Right cardiac atrium (tissue), 5 donors: ENCODE measurements around the gene PILRA. TPM values are rescaled to one million over a fixed set of nuclear protein-coding genes. Genes with fewer than 3 reads are reported as not detected.
A peak's percentile ranks its signal among the peaks of the same experiment; 100 is the strongest.

Source experiments
- ATAC-seq, 2 donors: fragments of 200-7000 bp; cut with Tn5 transposase; one replicate each; pipeline versions ENCODE4 v1.8.0 to v1.9.1; 2020; ENCODE audit warnings: moderate library complexity in 2 of 2, mild to moderate bottlenecking in 1 of 2
- DNase-seq, 3 donors: peaks; one replicate each; pipeline ENCODE4 v3.0.0-alpha.2; 2020
- H3K27ac ChIP-seq: one replicate; pipeline ENCODE4 v1.5.1; 2013; ENCODE audit warnings: mild to moderate bottlenecking, low read length, control low read depth, moderate library complexity
- H3K27me3 ChIP-seq: one replicate; pipeline ENCODE4 v1.6.1; 2013; ENCODE audit not compliant: control insufficient read depth, insufficient read depth
- H3K4me1 ChIP-seq: one replicate; pipeline ENCODE4 v1.6.1; 2013; ENCODE audit warnings: low read length; ENCODE audit not compliant: control insufficient read depth, insufficient read depth
- H3K4me3 ChIP-seq: one replicate; pipeline ENCODE4 v1.5.1; 2013; ENCODE audit warnings: low read length, control low read depth
- H3K9me3 ChIP-seq: one replicate; pipeline ENCODE4 v1.6.1; 2013; ENCODE audit warnings: low read length; ENCODE audit not compliant: control insufficient read depth
- WGBS: extraction: QIAGEN DNeasy Blood & Tissue Kit; methylation state at CpG from one replicate; pipeline ENCODE4 v1.1.7; 2013; 5-methylcytosine and 5-hydroxymethylcytosine counted together
- intact Hi-C, 4 donors: fragments of 100-400 bp; cut with DNase I; formaldehyde crosslinking; loops; one replicate each; pipeline versions ENCODE4 v1.11.0 to v1.14.0; 2022 to 2023
- polyA plus RNA-seq: library from polyadenylated mRNA; stranded (reverse); fragments of 200-250 nt; gene quantifications from one replicate; pipeline ENCODE4 v1.2.3, GENCODE V29; 2013
- total RNA-seq, 4 donors: library from RNA; stranded (reverse); fragmentation: NEBNext Ultra II Directional; extraction: Animal tissue kit (Norgen Biotek cat#: 25700); gene quantifications; one replicate each; pipeline ENCODE4 v1.2.1, GENCODE V29; 2021
- donor health status: healthy with polysubstance abuse.
- donor health status: DM: no; HTN: yes; CAD: no.
- donor health status: DM: no; HTN: no; CAD: no.
- donor health status: DM: no; HTN: yes; CAD: no; lungs with severe emphysema.
- donor health status: DM: yes; HTN: yes; CAD: no.

PILRA gene
- total and polyA plus RNA-seq, 5 donors: 2.3 to 5.3 (median 4.8) TPM

DNA sequence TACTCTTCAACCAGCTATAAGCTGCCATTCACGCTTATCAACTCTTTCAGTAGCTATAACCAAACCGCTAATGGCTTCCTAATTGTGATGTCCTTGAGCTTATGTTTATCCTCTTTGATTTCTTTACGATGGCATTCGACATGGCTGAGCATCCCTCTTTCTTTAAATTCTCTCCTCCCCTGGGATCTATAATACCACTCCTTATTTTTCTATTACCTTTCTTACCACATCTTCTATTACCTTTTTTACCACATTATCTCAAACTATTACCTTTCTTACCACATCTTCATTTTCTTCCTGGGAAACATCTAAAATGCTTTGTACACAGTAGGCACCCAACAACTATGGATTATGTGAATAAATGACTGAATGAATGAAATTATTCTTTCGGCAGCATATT lies 42.2 kb downstream of the PILRA start:
- WGBS: 92% methylated on average over 5 of the region's 5 CpGs
- Histone ChIP-seq H3K27ac (no peak overlapping the region), H3K9me3 (no peaks in the 10 kb centered on the region), H3K27me3 (no peaks in the 10 kb centered on the region), H3K4me3 (no peak overlapping the region), H3K4me1 (no peaks in the 10 kb centered on the region)
- DNase-seq (no peak), ATAC-seq (no peak)
- intact Hi-C loops: no loop called here

DNA sequence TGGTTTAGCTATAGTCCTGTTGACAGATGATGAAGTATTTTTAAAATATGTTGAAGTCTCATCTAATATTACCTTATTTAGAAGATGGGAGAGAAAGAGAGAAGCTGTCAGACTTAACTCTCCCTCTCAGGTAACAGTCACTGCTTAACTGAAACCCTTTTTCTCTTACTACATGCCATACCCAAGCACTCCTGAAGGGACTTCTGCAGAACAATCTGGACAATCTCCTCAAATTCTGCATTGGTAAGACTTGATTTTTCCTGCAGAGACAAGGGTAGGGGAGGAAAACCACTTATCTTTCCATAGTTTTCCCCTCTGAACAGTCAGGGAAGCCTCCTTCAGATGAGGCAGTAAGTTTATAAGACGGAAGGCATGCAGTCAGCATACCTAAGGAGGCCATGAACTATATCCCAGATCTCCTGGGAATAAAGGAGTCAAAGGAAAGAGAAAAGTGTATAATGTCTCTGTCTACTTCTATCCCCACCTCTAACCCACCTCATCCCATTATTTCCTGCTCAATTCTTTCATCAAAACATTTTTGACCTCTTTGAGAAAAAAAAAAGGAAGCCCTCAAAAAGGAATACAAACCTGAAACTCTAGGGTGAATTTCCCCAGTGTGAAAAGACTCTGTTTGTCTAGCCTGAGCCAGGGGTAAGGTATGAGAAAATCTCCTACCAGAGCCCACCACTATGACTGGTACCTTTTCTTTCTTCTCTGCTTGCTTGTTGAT lies 45.8 kb downstream of the PILRA start:
- DNase-seq (no peak), ATAC-seq (no peak)
- intact Hi-C loops: no loop called here
- Histone ChIP-seq H3K27ac (no peak overlapping the region), H3K4me3 (no peak overlapping the region), H3K4me1 (no peaks in the 10 kb centered on the region), H3K9me3 (no peaks in the 10 kb centered on the region), H3K27me3 (no peaks in the 10 kb centered on the region)
- 93% methylated on average over 1 of the region's 1 CpG for WGBS

DNA sequence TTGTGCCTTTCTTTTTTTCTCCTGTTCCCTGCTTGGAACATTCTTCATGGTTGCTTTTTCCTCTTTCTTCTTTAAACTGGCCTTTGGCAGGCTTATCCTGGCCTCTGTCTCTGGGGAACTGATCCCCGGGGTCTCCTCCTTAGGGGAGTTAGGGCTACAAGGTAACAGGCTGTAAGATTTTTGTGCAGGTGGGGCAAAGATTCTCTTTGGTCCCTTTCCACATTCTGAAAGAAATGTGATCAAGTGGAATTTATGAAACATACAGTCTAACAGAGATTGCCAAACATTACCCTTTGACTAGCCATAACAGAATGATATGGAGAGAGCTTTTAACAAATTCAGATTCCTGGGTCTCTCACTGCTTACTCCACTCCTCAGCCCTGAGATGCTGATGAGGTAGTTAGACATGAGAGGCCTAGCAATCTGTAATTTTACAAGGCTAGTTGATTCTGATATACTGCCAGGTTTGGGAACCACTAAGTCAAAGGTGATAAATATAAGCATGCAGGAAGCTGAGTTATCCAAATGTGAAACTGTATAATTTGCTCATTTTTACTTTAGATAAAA lies 46.5 kb downstream of the PILRA start:
- Histone ChIP-seq H3K27ac (no peak overlapping the region), H3K27me3 (no peaks in the 10 kb centered on the region), H3K4me3 (no peak overlapping the region), H3K4me1 (no peaks in the 10 kb centered on the region), H3K9me3 (no peaks in the 10 kb centered on the region)
- ATAC-seq (no peak), DNase-seq (no peak)
- intact Hi-C loops: no loop called here
- WGBS: 55% methylated on average over 1 of the region's 1 CpG

DNA sequence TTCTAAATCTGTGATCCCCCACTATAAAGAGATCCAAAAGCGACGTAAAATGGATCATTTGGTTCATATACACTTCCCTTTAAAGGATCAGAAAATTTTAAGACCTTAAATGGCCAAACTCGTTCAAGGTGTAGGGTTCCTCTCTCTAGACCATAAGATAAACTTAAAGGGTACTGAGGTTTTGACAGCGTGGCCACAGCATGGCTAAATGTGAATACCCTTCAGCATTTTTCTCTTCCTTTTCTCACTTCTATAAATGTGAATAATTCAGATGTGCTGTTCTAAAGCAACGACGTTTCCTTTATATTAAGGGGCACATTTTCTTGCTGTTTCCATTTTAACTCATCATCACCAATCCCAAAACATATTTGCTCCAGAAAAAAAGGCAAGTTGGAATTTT lies 50.0 kb downstream of the PILRA start:
- ATAC-seq (no peak), DNase-seq (no peak)
- whole genome bisulfite sequencing: 92% methylated on average over 6 of the region's 6 CpGs
- no peak overlapping the region for H3K27ac ChIP-seq
- no peaks in the 10 kb centered on the region for H3K9me3 ChIP-seq
- intact Hi-C loops: no loop called here
- no peaks in the 10 kb centered on the region for H3K27me3 ChIP-seq
- no peaks in the 10 kb centered on the region for H3K4me1 ChIP-seq
- no peak overlapping the region for H3K4me3 ChIP-seq

DNA sequence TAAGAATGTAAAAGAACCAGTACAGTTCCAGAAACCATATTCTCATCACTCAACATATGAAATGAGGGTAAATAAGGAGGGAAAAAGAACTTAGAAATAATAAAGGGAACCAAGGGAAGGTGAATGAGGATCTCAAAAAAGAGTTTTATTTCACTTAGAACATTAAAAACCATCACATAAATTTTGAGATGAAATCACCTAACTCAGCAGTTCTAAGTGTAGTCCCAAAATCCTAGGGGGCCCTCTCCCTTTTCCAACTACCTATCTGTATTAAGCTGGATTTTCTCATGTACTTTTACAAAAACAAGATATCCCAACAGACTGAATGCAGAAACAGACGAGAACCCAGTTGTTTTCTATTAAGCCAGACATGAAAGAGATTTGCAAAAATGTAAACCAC lies 52.1 kb downstream of the PILRA start:
- 70% methylated on average over 1 of the region's 1 CpG for WGBS
- no peak overlapping the region for H3K27ac ChIP-seq
- ATAC-seq (no peak), DNase-seq (no peak)
- no peak overlapping the region for H3K4me3 ChIP-seq
- H3K27me3 ChIP-seq: no peaks in the 10 kb centered on the region
- intact Hi-C loops: no loop called here
- no peaks in the 10 kb centered on the region for H3K4me1 ChIP-seq
- no peaks in the 10 kb centered on the region for H3K9me3 ChIP-seq

DNA sequence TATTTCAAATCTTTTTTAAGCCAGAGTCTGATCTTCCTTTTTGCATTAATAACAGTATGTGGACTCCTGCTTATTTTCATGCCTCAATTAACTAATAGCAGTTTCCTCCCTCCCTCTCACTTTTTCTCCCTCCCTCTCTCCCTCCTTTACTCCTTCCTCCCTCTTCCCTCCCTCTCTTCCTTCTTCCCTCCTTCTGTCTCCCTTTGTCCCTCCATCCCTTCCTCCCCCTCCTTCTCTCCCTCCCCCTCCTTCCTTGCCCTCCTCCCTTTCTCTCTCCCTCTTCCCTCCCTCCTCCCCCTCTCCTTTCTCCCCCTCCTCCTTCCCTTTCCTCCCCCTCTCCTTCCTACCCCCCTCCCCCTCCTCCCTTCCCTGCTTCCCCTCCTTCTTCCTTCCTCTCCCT lies 53.2 kb downstream of the PILRA start:
- Histone ChIP-seq H3K27me3 (no peaks in the 10 kb centered on the region), H3K27ac (no peak overlapping the region), H3K4me3 (no peak overlapping the region), H3K9me3 (no peaks in the 10 kb centered on the region), H3K4me1 (peaks cover 7% of the 10 kb centered on the region)
- intact Hi-C loops: no loop called here
- no peak for DNase-seq
- ATAC-seq: no peak

DNA sequence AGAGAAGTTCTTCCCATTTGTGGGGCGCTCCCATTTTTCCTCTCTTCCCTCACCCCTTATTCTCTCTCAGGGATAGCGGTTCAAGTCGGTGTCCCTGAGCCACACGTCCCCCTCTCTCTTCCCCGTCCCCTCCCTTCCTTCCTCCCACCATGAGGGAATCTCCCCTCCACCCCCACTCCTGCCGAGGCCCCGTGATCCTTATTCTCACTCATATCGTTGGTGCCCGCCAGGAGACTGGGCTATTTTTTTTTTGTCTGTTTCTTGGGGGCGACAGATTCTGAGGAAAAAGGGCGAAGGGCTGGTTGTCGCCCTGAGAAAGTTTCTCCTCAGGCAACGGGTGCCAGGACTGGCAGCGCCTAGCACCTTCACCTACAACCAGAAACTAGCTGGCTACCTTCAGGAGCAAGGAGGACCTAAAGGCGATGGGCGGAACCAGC lies 54.5 kb downstream of the PILRA start:
- intact Hi-C loops: no loop called here
- no peak for DNase-seq
- Histone ChIP-seq H3K4me3 (peak overlapping the region; percentile 1), H3K9me3 (no peaks in the 10 kb centered on the region), H3K27ac (no peak overlapping the region), H3K27me3 (no peaks in the 10 kb centered on the region), H3K4me1 (peaks cover 7% of the 10 kb centered on the region)
- ATAC-seq: no peak
- WGBS: 44% methylated on average over 16 of the region's 16 CpGs

DNA sequence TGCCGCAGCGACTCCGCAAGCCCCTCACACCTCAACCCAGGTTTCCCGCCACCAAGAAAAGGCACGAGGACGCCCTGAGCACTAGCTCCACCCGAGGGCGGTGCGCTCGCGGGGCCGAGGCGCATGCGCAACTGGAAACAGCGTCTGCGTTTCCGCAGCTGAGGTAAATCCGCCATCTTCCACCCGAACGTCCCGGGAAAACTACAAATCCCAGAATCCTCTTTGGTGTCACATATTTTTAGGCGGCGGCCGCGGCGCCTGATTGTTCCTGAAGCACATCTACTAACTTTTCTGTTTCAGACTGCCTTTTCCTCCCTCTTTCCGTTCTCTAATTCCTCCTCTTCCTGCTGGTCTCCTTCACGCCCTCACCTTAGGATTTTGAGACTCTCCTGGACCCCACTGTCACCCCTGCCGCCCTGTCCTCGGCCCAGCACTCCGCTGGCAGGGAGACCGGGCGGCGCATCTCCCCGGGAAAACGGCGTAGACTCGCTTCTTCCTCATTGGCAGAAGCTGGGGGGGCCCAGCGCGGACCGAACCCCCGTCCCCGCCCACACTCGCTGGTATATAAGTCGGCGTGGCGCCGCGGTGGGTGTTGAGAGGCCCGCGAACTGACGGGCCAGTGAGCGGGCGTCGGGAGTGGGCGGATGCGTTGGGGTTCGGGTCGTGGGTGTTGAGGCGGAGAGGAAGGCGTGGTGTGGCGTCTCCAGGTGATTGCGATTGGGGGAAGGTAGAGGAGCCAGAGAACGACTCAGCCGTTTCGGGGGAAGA lies 55.1 kb downstream of the PILRA start, which contains the start of gene ZCWPW1:
ZCWPW1 (minus strand) TSS at position 505 of the 768 bp plus-strand sequence. CDS start 8,054 bp downstream, outside the sequence.
- no peaks in the 10 kb centered on the region for H3K27me3 ChIP-seq
- no peaks in the 10 kb centered on the region for H3K9me3 ChIP-seq
- intact Hi-C loops: no loop called here
- peak within 1 kb of the TSS; percentile 99 for H3K27ac ChIP-seq
- peak; percentile 97 to 99 (median 99) for DNase-seq
- under 1% methylated on average over 66 of the region's 66 CpGs for WGBS
- peak; percentile 80 to 82 for ATAC-seq
- peak within 1 kb of the TSS; percentile 85 for H3K4me3 ChIP-seq
- peaks cover 7% of the 10 kb centered on the region for H3K4me1 ChIP-seq

DNA sequence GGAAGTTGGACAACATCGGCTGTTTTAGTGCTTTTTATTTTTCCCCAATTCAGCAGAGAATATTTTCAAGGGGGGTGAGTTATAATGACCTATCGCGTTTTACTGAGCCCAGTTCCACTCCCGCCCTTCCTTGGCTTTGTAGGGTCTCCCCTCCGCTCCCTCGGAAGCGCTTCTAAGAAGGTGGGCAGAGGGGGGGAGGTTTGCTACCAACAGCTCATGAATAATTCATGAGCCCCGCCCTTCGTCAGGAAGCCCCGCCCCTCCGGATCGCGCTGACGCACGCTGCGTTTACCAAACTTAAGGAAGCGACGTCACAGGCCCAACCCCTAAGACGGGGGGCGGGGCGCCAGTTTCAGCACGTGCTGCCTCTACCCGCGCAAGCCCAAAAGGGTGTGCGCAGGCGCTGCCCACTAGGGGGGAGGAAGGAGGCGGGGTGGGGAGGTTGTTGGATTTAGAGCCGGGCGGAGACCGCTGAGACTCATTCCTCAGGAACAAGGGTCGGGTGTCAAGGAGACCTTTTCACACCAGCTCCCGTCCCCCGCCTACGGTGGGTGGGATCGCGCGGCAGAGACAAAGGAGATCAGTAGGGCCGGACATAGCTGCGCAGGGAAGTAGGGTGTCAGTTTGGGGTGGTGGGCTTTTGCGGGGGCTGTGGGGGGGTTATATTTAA lies 55.8 kb downstream of the PILRA start:
- Histone ChIP-seq H3K4me3 (peak overlapping the region; percentile 85), H3K27me3 (no peaks in the 10 kb centered on the region), H3K27ac (peak overlapping the region; percentile 99), H3K4me1 (peaks cover 7% of the 10 kb centered on the region), H3K9me3 (no peaks in the 10 kb centered on the region)
- under 1% methylated on average over 40 of the region's 40 CpGs for WGBS
- ATAC-seq (peak; percentile 83 to 87), DNase-seq (peak; percentile 100)
- intact Hi-C loops: no loop called here

DNA sequence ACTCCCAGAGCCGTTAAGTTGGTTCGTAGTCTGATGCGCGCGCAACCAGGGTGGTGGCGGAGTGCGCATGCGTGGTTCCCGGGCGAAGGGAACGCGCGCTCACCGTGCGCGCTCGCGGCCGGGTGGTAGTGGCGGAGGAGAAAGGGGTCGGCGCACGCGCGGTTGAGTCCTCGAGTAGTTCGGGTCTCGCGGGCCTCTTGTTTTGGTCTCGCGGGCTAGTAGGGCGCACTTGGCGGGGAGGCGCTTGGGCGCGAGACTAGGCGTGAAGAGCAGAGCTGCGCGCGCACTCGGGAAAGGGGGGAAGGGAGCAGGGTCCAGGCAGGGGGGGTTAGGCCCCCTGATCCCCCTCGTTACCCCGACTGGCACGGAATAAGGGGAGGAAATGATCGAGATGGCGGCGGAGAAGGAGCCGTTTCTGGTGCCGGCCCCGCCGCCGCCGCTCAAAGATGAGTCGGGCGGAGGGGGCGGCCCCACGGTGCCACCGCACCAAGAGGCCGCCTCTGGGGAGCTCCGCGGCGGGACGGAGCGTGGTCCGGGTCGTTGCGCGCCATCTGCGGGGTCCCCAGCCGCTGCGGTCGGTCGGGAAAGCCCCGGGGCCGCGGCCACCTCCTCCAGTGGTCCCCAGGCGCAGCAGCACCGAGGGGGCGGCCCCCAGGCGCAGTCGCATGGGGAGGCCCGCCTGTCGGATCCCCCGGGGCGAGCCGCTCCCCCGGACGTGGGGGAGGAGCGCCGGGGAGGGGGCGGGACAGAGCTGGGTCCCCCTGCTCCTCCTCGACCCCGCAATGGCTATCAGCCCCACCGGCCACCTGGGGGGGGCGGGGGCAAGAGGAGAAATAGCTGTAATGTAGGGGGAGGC lies 56.6 kb downstream of the PILRA start, which contains the start of gene MEPCE:
MEPCE (plus strand) TSS at position 195 of the 856 bp plus-strand sequence; CDS start at position 383, 188 bp downstream.
- Histone ChIP-seq H3K27ac (peak within 1 kb of the TSS; percentile 99), H3K4me1 (peaks cover 8% of the 10 kb centered on the region), H3K9me3 (no peaks in the 10 kb centered on the region), H3K4me3 (peak within 1 kb of the TSS; percentile 85), H3K27me3 (no peaks in the 10 kb centered on the region)
- intact Hi-C loops: no loop called here
- under 1% methylated on average over 95 of the region's 95 CpGs for WGBS
- peak; percentile 99 for DNase-seq
- ATAC-seq: peak; percentile 80 to 84
